HG02642 (cell line): Measurements from ENCODE around the gene HEXD.
A peak's percentile ranks its signal among the peaks of the same experiment; 100 is the strongest.
"Not testable (repeated sequence)": the region's sequence is repeated elsewhere in the genome, so short reads cannot be mapped to it uniquely, and the experiment has no call there.

Experiments used
- ATAC-seq: cut with Tn5 transposase; IDR thresholded peaks from one replicate; pipeline ENCODE4 v1.9.1; 2021; ENCODE audit warnings: mild to moderate bottlenecking; ENCODE audit not compliant: unreplicated experiment, poor library complexity

The HEXD gene

GRCh38 chr17:82418001-82418986 is at the start of gene HEXD, which contains the start of gene OGFOD3:
TSS of gene HEXD (plus strand) at chr17:82418347. CDS start at chr17:82419800, 1,453 bp downstream.
TSS of gene OGFOD3 (minus strand) at chr17:82418586. CDS start at chr17:82418485, 101 bp downstream.
- peak; percentile 93 for ATAC-seq

- ATAC-seq, result no peak
These were observed 48.9 kb upstream of the HEXD start for GRCh38 chr17:82369211-82369610.

GRCh38 chr17:82370471-82371332 is 47.4 kb upstream of the HEXD start:
- ATAC-seq, result no peak

GRCh38 chr17:82371333-82372248 is 46.6 kb upstream of the HEXD start, which contains the start of gene UTS2R:
TSS of gene UTS2R (plus strand) at chr17:82371765. CDS start at chr17:82374325, 2,560 bp downstream.
- no peak for ATAC-seq

GRCh38 chr17:82372249-82373071 is 45.7 kb upstream of the HEXD start:
- no peak for ATAC-seq

GRCh38 chr17:82373072-82373452 is 45.1 kb upstream of the HEXD start:
- ATAC-seq, result not testable (repeated sequence)

GRCh38 chr17:82373731-82374625 is 44.2 kb upstream of the HEXD start:
- ATAC-seq, result no peak

- ATAC-seq, result no peak
These were observed 43.4 kb upstream of the HEXD start for GRCh38 chr17:82374626-82375331.

- ATAC-seq, result no peak
These were observed 42.6 kb upstream of the HEXD start for GRCh38 chr17:82375359-82376041.

- no peak for ATAC-seq
These were observed 42.0 kb upstream of the HEXD start for GRCh38 chr17:82376042-82376730.

- ATAC-seq, result not testable (repeated sequence)
These were observed 40.9 kb upstream of the HEXD start for GRCh38 chr17:82377294-82377693.

- no peak for ATAC-seq
These were observed 40.0 kb upstream of the HEXD start for GRCh38 chr17:82377924-82378740.

- no peak for ATAC-seq
These were observed 39.5 kb upstream of the HEXD start for GRCh38 chr17:82378741-82379021.

- no peak for ATAC-seq
These were observed 37.1 kb upstream of the HEXD start for GRCh38 chr17:82380860-82381702.

- ATAC-seq, result not testable (repeated sequence)
These were observed 36.5 kb upstream of the HEXD start for GRCh38 chr17:82381703-82382009.
